ENCODE data around the gene CACHD1. TPM values are rescaled to one million over a fixed set of nuclear protein-coding genes. Genes with fewer than 3 reads are reported as not detected.

CACHD1 gene
- total RNA-seq, 1 experiment from 2014 or later, result 8.4 TPM

DNA sequence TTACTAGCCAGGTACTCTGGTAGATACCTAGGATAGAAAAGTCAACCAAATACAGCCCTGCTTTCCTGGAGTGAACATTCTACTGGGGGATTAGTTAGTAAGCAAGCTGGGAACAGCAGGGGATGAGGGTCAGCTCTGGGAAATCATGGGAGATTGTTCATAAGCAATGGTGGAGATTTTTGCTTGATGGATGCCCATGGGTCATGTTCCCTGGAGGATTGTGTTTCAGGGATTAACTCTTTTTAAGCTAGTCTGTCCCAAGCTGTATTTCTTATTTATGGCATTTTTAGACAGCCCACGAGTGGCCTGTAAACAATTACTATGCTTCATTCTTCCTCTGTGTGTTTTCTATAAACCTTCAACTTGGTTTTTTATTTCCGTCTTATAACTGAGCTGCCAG, 18.9 kb downstream of the CACHD1 start:
- no peaks in the 10 kb centered on the region for H4K20me1 ChIP-seq (ENCODE audit: insufficient read depth)
- no peaks in the 10 kb centered on the region; the same call in 1 of the 2 replicates for H3K79me2 ChIP-seq (ENCODE audit: insufficient read depth, low read length)
- H3K4me1 ChIP-seq (ENCODE audit: control insufficient read depth in 1 of 2, insufficient read depth in 2 of 2, low read length in 2 of 2), result peaks cover 0 to 5% of the 10 kb centered on the region in 2 experiments; a peak in 1 of 4 replicates
- no TSS peak for BruUV-seq (replicated peaks)
- CTCF ChIA-PET, result no interaction called here
- intact Hi-C loops (cut with micrococcal nuclease), result loop anchor here (5.0 kb wide), 1 partner anchor 222 kb away; no protein-coding TSS in a partner anchor
- TF ChIP-seq, protein P1, sequence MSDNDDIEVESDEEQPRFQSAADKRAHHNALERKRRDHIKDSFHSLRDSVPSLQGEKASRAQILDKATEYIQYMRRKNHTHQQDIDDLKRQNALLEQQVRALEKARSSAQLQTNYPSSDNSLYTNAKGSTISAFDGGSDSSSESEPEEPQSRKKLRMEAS (IDR thresholded peaks at IDR 0.05), result no peak
- TF ChIP-seq, protein P2, sequence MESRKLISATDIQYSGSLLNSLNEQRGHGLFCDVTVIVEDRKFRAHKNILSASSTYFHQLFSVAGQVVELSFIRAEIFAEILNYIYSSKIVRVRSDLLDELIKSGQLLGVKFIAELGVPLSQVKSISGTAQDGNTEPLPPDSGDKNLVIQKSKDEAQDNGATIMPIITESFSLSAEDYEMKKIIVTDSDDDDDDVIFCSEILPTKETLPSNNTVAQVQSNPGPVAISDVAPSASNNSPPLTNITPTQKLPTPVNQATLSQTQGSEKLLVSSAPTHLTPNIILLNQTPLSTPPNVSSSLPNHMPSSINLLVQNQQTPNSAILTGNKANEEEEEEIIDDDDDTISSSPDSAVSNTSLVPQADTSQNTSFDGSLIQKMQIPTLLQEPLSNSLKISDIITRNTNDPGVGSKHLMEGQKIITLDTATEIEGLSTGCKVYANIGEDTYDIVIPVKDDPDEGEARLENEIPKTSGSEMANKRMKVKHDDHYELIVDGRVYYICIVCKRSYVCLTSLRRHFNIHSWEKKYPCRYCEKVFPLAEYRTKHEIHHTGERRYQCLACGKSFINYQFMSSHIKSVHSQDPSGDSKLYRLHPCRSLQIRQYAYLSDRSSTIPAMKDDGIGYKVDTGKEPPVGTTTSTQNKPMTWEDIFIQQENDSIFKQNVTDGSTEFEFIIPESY (IDR thresholded peaks at IDR 0.05; ENCODE audit: extremely low read depth, insufficient replicate concordance, low read length), result no peak
- TF ChIP-seq FOSL1 (IDR thresholded peaks at IDR 0.05; ENCODE audit: low read depth), result no peak
- TF ChIP-seq, protein P3, sequence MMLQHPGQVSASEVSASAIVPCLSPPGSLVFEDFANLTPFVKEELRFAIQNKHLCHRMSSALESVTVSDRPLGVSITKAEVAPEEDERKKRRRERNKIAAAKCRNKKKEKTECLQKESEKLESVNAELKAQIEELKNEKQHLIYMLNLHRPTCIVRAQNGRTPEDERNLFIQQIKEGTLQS (IDR thresholded peaks at IDR 0.05), result no peak
- no peak for TF ChIP-seq ZFX (IDR thresholded peaks at IDR 0.05)
- no peak for TF ChIP-seq EZH2phosphoT487 (IDR thresholded peaks at IDR 0.05; ENCODE audit: borderline replicate concordance)
- TF ChIP-seq ZNF274 (IDR thresholded peaks at IDR 0.05; ENCODE audit: low read depth, low read length), result no peak
- no peak for TF ChIP-seq POLR2A (IDR thresholded peaks at IDR 0.05; ENCODE audit: borderline replicate concordance, extremely low read depth, insufficient read depth, insufficient read length)
- no peak for TF ChIP-seq TCF7L2 (IDR thresholded peaks at IDR 0.05; ENCODE audit: borderline replicate concordance, extremely low read depth, insufficient read depth, insufficient read length)
- TF ChIP-seq ELF1 (IDR thresholded peaks at IDR 0.05; ENCODE audit: borderline replicate concordance, low read depth), result no peak
- TF ChIP-seq, protein P4, sequence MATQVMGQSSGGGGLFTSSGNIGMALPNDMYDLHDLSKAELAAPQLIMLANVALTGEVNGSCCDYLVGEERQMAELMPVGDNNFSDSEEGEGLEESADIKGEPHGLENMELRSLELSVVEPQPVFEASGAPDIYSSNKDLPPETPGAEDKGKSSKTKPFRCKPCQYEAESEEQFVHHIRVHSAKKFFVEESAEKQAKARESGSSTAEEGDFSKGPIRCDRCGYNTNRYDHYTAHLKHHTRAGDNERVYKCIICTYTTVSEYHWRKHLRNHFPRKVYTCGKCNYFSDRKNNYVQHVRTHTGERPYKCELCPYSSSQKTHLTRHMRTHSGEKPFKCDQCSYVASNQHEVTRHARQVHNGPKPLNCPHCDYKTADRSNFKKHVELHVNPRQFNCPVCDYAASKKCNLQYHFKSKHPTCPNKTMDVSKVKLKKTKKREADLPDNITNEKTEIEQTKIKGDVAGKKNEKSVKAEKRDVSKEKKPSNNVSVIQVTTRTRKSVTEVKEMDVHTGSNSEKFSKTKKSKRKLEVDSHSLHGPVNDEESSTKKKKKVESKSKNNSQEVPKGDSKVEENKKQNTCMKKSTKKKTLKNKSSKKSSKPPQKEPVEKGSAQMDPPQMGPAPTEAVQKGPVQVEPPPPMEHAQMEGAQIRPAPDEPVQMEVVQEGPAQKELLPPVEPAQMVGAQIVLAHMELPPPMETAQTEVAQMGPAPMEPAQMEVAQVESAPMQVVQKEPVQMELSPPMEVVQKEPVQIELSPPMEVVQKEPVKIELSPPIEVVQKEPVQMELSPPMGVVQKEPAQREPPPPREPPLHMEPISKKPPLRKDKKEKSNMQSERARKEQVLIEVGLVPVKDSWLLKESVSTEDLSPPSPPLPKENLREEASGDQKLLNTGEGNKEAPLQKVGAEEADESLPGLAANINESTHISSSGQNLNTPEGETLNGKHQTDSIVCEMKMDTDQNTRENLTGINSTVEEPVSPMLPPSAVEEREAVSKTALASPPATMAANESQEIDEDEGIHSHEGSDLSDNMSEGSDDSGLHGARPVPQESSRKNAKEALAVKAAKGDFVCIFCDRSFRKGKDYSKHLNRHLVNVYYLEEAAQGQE (IDR thresholded peaks at IDR 0.05; ENCODE audit: low read depth), result no peak
- no peak for TF ChIP-seq EGR1 (IDR thresholded peaks at IDR 0.05; ENCODE audit: low read depth)
- TF ChIP-seq SRF (IDR thresholded peaks at IDR 0.05; ENCODE audit: low read depth), result no peak
- TF ChIP-seq SP1 (IDR thresholded peaks at IDR 0.05; ENCODE audit: low read depth), result no peak
- TF ChIP-seq POLR2AphosphoS5 (IDR thresholded peaks at IDR 0.05; ENCODE audit: low read depth, low read length), result no peak
- TF ChIP-seq RAD21 (IDR thresholded peaks at IDR 0.05; ENCODE audit: low read depth), result no peak
- no peak for TF ChIP-seq CEBPB (IDR thresholded peaks at IDR 0.05; ENCODE audit: low read depth)
- TF ChIP-seq YY1 (IDR thresholded peaks at IDR 0.05; ENCODE audit: extremely low read depth, insufficient replicate concordance, low read depth, low read length), result no peak
- no peak overlapping the region for H2AFZ ChIP-seq (ENCODE audit: low read depth, low read length, poor library complexity, severe bottlenecking)
- no peak for ATAC-seq
- POLR2A ChIA-PET, result no interaction called here
- H3K4me2 ChIP-seq (ENCODE audit: low read length), result no peak overlapping the region
- RAD21 ChIA-PET (ENCODE audit: low non-redundant PET in 1 of 2, low total read pairs in 2 of 2, uncharacterized antibody in 2 of 2, unreplicated experiment in 2 of 2), result interaction anchor here in 1 of 2 experiments (0.6 kb wide), 1 partner anchor 17 kb away, joined by 5 read pairs; no protein-coding TSS in a partner anchor
- H3K9ac ChIP-seq (ENCODE audit: low read length), result no peak overlapping the region
- H3K27me3 ChIP-seq (ENCODE audit: insufficient read depth, low read length), result no peaks in the 10 kb centered on the region
- H3K36me3 ChIP-seq (ENCODE audit: control insufficient read depth in 1 of 2, insufficient read depth in 2 of 2, low read length in 2 of 2), result no peaks in the 10 kb centered on the region
- H3K27ac ChIP-seq (ENCODE audit: low read depth, low read length), result no peak overlapping the region
- no peaks in the 10 kb centered on the region for H3K9me2 ChIP-seq (ENCODE audit: insufficient read depth)
- no peak overlapping the region for H3K4me3 ChIP-seq (replicated peaks in 1 of 2; ENCODE audit: low read depth in 1 of 2, low read length in 2 of 2)
- H3K9me3 ChIP-seq (ENCODE audit: control insufficient read depth in 1 of 2, insufficient read depth in 1 of 2, low read depth in 1 of 2, low read length in 2 of 2), result no peaks in the 10 kb centered on the region
- DNase-seq (ENCODE audit: low read depth, low spot score), result no peak

All from HCT116 (cell line).